Stimulated activated CD4-positive, alpha-beta T cell treated with anti-CD3 and anti-CD28 coated beads, TNF-alpha, amount 100 ng/mL, for 24 hours (primary cell): ENCODE results near the gene FNBP1.

Experiments
- DNase-seq, 3 experiments: peaks; one replicate each; pipeline ENCODE4 v3.0.0-alpha.2; 2020; ENCODE audit warnings: low read depth in 3 of 3

The FNBP1 gene

GRCh38 chr9:130045725-130046450 is 2.9 kb upstream of the FNBP1 start:
- DNase-seq = no peak

- DNase-seq = no peak
Measured at GRCh38 chr9:130043654-130044623, 950 bp upstream of the FNBP1 start.

GRCh38 chr9:130042406-130042884 is 544 bp downstream of the FNBP1 start:
- DNase-seq = no peak

GRCh38 chr9:130041648-130042405 is 1.2 kb downstream of the FNBP1 start:
- DNase-seq = no peak

GRCh38 chr9:130040984-130041647 is 1.9 kb downstream of the FNBP1 start:
- DNase-seq = no peak

- no peak for DNase-seq
Measured at GRCh38 chr9:130039528-130040147, 3.4 kb downstream of the FNBP1 start.

GRCh38 chr9:130036099-130036498 is 6.9 kb downstream of the FNBP1 start:
- no peak for DNase-seq

- no peak for DNase-seq
Measured at GRCh38 chr9:130034570-130034969, 8.4 kb downstream of the FNBP1 start.

- no peak for DNase-seq
Measured at GRCh38 chr9:130030651-130031127, 12.3 kb downstream of the FNBP1 start.

GRCh38 chr9:130029223-130029973 is 13.6 kb downstream of the FNBP1 start:
- DNase-seq = peak in 1 of 3 experiments; percentile 59

- no peak for DNase-seq
Measured at GRCh38 chr9:130028493-130029222, 14.3 kb downstream of the FNBP1 start.

- no peak for DNase-seq
Measured at GRCh38 chr9:130027533-130028365, 15.2 kb downstream of the FNBP1 start.

GRCh38 chr9:130026583-130027340 is 16.2 kb downstream of the FNBP1 start:
- no peak for DNase-seq

- DNase-seq = no peak
Measured at GRCh38 chr9:130024597-130024994, 18.4 kb downstream of the FNBP1 start.

GRCh38 chr9:130023994-130024596 is 18.9 kb downstream of the FNBP1 start:
- DNase-seq = no peak

- DNase-seq = no peak
Measured at GRCh38 chr9:130023144-130023787, 19.7 kb downstream of the FNBP1 start.
